Lower leg skin (tissue), 4 donors: ENCODE data around the gene EHMT1. TPM values are rescaled to one million over a fixed set of nuclear protein-coding genes. Genes with fewer than 3 reads are reported as not detected.

Experiments
- DNase-seq, 2 donors: peaks; one replicate each; pipeline ENCODE4 v3.0.0-alpha.2; 2019; ENCODE audit warnings: low spot score in 2 of 2
- H3K4me3 ChIP-seq: fragments of 200-600 bp; sonication (generic); 2 replicates; pipeline ENCODE4 v1.5.1; 2017; ENCODE audit warnings: mild to moderate bottlenecking, low read depth; ENCODE audit not compliant: poor library complexity, severe bottlenecking
- CTCF ChIP-seq, 3 donors: fragments of 450-650 bp; IDR thresholded peaks; one replicate each; pipeline ENCODE4 v1.5.1; 2016; ENCODE audit warnings: antibody characterized with exemption in 3 of 3, mild to moderate bottlenecking in 3 of 3, moderate library complexity in 2 of 3
- POLR2A ChIP-seq, 2 donors: fragments of 450-650 bp; IDR thresholded peaks; one replicate each; pipeline ENCODE4 v1.6.1; 2016 to 2017; ENCODE audit warnings: antibody characterized with exemption in 2 of 2, mild to moderate bottlenecking in 1 of 2, moderate library complexity in 1 of 2
- WGBS, 2 donors: methylation state at CpG; one replicate each; pipeline ENCODE4 v1.1.5; 2018; 5-methylcytosine and 5-hydroxymethylcytosine counted together
- intact Hi-C: fragments of 100-400 bp; cut with DNase I; formaldehyde crosslinking; loops from one replicate; pipeline ENCODE4 v1.15.0; 2023; ENCODE audit warnings: low total_unique reads
- total RNA-seq, 4 donors: library from RNA; depleted of rRNA; stranded (reverse); fragments of >200 nt; gene quantifications; one replicate each; pipeline ENCODE4 v1.1.0, GENCODE V29; 2016

The EHMT1 gene
- total RNA-seq, 4 donors from 2014 or later: 64.2 to 128 (median 73.2) TPM

GRCh38 chr9:137666955-137667670, 48.3 kb downstream of the EHMT1 start:
- DNase-seq: no peak
- TF ChIP-seq POLR2A (IDR thresholded peaks at IDR 0.05) (no peak), CTCF (IDR thresholded peaks at IDR 0.05) (no peak)
- no peak overlapping the region for H3K4me3 ChIP-seq
- 65 to 70% methylated on average over 16 of the region's 16 CpGs for WGBS, 2 donors
- intact Hi-C loops: no loop called here

DNA sequence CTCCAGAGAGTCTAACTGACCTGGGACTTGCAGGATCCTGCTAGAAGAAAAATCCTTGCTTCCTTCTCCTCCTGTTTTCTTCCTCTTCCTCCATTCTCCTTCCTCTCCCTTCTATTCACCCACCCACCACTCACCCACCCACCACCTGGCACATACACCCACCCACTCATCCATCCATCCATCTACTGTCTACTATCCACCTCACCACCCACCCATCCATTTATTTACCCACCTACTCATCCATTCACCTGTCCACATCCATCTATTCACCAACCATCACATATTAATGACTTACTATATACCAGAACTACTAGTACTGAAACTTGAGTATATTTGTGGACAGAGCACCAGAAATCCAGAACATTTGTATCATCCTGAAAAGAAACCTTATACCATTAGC, 49.4 kb downstream of the EHMT1 start:
- intact Hi-C loops: no loop called here
- TF ChIP-seq POLR2A (IDR thresholded peaks at IDR 0.05): no peak
- no peak for TF ChIP-seq CTCF (IDR thresholded peaks at IDR 0.05)
- H3K4me3 ChIP-seq: no peak overlapping the region

DNA sequence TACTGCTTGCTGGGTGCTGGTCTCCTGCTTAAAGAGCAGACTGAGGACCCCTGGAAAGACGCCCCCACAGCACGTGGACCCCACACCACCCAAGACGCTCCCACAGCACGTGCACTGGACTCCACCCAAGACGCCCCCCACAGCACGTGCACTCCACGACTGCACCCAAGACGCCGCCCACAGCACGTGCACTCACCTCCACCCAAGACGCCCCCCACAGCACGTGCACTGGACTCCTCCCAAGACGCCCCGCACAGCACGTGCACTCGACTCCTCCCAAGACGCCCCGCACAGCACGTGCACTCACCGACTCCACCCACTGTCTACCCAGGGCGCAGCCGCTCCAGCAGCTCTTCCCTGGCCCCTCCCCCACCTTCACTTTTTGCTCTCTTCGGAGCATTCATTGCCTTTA, 50.5 kb downstream of the EHMT1 start:
- intact Hi-C loops: no loop called here
- TF ChIP-seq CTCF (IDR thresholded peaks at IDR 0.05): no peak
- TF ChIP-seq POLR2A (IDR thresholded peaks at IDR 0.05): no peak
- 84 to 87% methylated on average over 23 of the region's 23 CpGs for WGBS, 2 donors
- H3K4me3 ChIP-seq: no peak overlapping the region
- no peak for DNase-seq

More for the DNA sequence above, 49.4 kb downstream of the EHMT1 start:
- no peak for DNase-seq

- WGBS, 2 donors: 54 to 66% methylated on average over 25 of the region's 25 CpGs
- TF ChIP-seq POLR2A (IDR thresholded peaks at IDR 0.05) (no peak), CTCF (IDR thresholded peaks at IDR 0.05) (no peak)
- no peak for DNase-seq
- intact Hi-C loops: no loop called here
- H3K4me3 ChIP-seq: no peak overlapping the region
Observed at GRCh38 chr9:137670391-137671195, 51.8 kb downstream of the EHMT1 start.

DNA sequence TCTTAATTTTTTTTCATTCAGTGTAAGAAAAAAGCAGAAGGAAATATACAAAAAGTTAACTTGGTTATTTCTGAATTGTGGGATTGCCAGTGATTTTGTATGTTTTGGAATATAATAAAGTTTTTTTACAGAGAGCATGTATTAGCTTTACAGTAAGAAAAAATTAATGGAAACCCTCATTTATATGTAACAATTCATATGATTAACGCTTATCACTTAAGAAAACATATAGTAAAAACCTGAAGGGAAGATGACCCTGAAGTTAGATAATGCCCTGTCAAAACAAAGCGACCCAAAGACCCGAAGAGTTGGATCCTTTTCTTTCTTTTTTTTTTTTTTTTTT, 52.4 kb downstream of the EHMT1 start:
- WGBS, 2 donors: 89 to 91% methylated on average over 3 of the region's 3 CpGs
- no peak overlapping the region for H3K4me3 ChIP-seq
- DNase-seq: no peak
- TF ChIP-seq POLR2A (IDR thresholded peaks at IDR 0.05) (no peak), CTCF (IDR thresholded peaks at IDR 0.05) (no peak)
- intact Hi-C loops: no loop called here
